ENCODE data around the gene LDLRAD4.

- no peak for TF ChIP-seq CTCF (conservative IDR thresholded peaks at IDR 0.05)
- TF ChIP-seq ZFX (IDR thresholded peaks at IDR 0.05) = no peak
These were observed 209.8 kb downstream of the LDLRAD4 start for GRCh38 chr18:13428319-13428718.
